ENCODE data around the gene EHF. TPM values are rescaled to one million over a fixed set of nuclear protein-coding genes. Genes with fewer than 3 reads are reported as not detected.

The EHF gene
- total and polyA plus RNA-seq, 2 experiments from 2014 or later = 5.8 to 9.0 TPM

- no peak for DNase-seq (ENCODE audit: low spot score)
- Histone ChIP-seq H3K4me3 (no peak overlapping the region), H3K4me2 (no peak overlapping the region), H3K27me3 (no peaks in the 10 kb centered on the region), H3K4me1 (ENCODE audit: insufficient read depth) (peaks cover 6% of the 10 kb centered on the region), H3K9me3 (ENCODE audit: low read depth) (no peaks in the 10 kb centered on the region), H2AFZ (no peak overlapping the region), H4K20me1 (ENCODE audit: insufficient read depth, poor library complexity, severe bottlenecking) (no peaks in the 10 kb centered on the region), H3K36me3 (replicated peaks; ENCODE audit: insufficient read depth, low read depth) (no peaks in the 10 kb centered on the region), H3K79me2 (no peaks in the 10 kb centered on the region), H3K9me2 (replicated peaks; ENCODE audit: insufficient read depth) (no peaks in the 10 kb centered on the region), H3K27ac (no peak overlapping the region)
- WGBS (ENCODE audit: low lambda C conversion rate, missing lambda C conversion rate) = 84% methylated on average over 14 of the region's 14 CpGs
- TF ChIP-seq EZH2phosphoT487 (IDR thresholded peaks at IDR 0.05; ENCODE audit: low read depth, severe bottlenecking, unreplicated experiment) (no peak), EZH2 (IDR thresholded peaks at IDR 0.05; ENCODE audit: borderline replicate concordance) (no peak), CTCF (IDR thresholded peaks at IDR 0.05; ENCODE audit: poor library complexity) (no peak)
Observed at GRCh38 chr11:34658071-34659015, 37.5 kb downstream of the EHF start.

- no peak overlapping the region for H3K4me3 ChIP-seq
- H3K4me2 ChIP-seq = no peak overlapping the region
- no peaks in the 10 kb centered on the region for H3K36me3 ChIP-seq (replicated peaks; ENCODE audit: insufficient read depth, low read depth)
- no peak for DNase-seq (ENCODE audit: low spot score)
- H3K4me1 ChIP-seq (ENCODE audit: insufficient read depth) = peaks cover 5% of the 10 kb centered on the region
- TF ChIP-seq EZH2phosphoT487 (IDR thresholded peaks at IDR 0.05; ENCODE audit: low read depth, severe bottlenecking, unreplicated experiment) (no peak), EZH2 (IDR thresholded peaks at IDR 0.05; ENCODE audit: borderline replicate concordance) (no peak), CTCF (IDR thresholded peaks at IDR 0.05; ENCODE audit: poor library complexity) (no peak)
- no peak overlapping the region for H3K27ac ChIP-seq
- no peaks in the 10 kb centered on the region for H3K79me2 ChIP-seq
- H3K27me3 ChIP-seq = no peaks in the 10 kb centered on the region
- WGBS (ENCODE audit: low lambda C conversion rate, missing lambda C conversion rate) = 89% methylated on average over 4 of the region's 4 CpGs
- no peaks in the 10 kb centered on the region for H3K9me2 ChIP-seq (replicated peaks; ENCODE audit: insufficient read depth)
- H4K20me1 ChIP-seq (ENCODE audit: insufficient read depth, poor library complexity, severe bottlenecking) = no peaks in the 10 kb centered on the region
- no peak overlapping the region for H2AFZ ChIP-seq
- no peaks in the 10 kb centered on the region for H3K9me3 ChIP-seq (ENCODE audit: low read depth)
Observed at GRCh38 chr11:34659096-34659733, 38.3 kb downstream of the EHF start.

GRCh38 chr11:34665077-34665835 is 44.4 kb downstream of the EHF start:
- Histone ChIP-seq H3K4me3 (no peak overlapping the region), H3K4me2 (no peak overlapping the region), H2AFZ (no peak overlapping the region), H3K36me3 (replicated peaks; ENCODE audit: insufficient read depth, low read depth) (no peaks in the 10 kb centered on the region), H3K79me2 (no peaks in the 10 kb centered on the region), H3K9me3 (ENCODE audit: low read depth) (no peaks in the 10 kb centered on the region), H3K4me1 (ENCODE audit: insufficient read depth) (no peaks in the 10 kb centered on the region), H3K27me3 (no peaks in the 10 kb centered on the region), H3K27ac (no peak overlapping the region), H4K20me1 (ENCODE audit: insufficient read depth, poor library complexity, severe bottlenecking) (no peaks in the 10 kb centered on the region), H3K9me2 (replicated peaks; ENCODE audit: insufficient read depth) (no peaks in the 10 kb centered on the region)
- TF ChIP-seq EZH2phosphoT487 (IDR thresholded peaks at IDR 0.05; ENCODE audit: low read depth, severe bottlenecking, unreplicated experiment) = no peak
- no peak for TF ChIP-seq EZH2 (IDR thresholded peaks at IDR 0.05; ENCODE audit: borderline replicate concordance)
- TF ChIP-seq CTCF (IDR thresholded peaks at IDR 0.05; ENCODE audit: poor library complexity) = no peak
- 81% methylated on average over 7 of the region's 7 CpGs for WGBS (ENCODE audit: low lambda C conversion rate, missing lambda C conversion rate)
- DNase-seq (ENCODE audit: low spot score) = no peak

Data from hepatocyte (in vitro differentiated cells).